Stimulated activated CD8-positive, alpha-beta memory T cell treated with anti-CD3 and anti-CD28 coated beads, Interleukin-7, amount 100 ng/mL, for 24 hours (primary cell): ENCODE measurements around the gene PEAK1.
"Not testable (repeated sequence)": the region's sequence is repeated elsewhere in the genome, so short reads cannot be mapped to it uniquely, and the experiment has no call there.

Experiments used
- DNase-seq: peaks from one replicate; pipeline ENCODE4 v3.0.0-alpha.2; 2020; ENCODE audit warnings: low read depth

PEAK1 gene

DNA sequence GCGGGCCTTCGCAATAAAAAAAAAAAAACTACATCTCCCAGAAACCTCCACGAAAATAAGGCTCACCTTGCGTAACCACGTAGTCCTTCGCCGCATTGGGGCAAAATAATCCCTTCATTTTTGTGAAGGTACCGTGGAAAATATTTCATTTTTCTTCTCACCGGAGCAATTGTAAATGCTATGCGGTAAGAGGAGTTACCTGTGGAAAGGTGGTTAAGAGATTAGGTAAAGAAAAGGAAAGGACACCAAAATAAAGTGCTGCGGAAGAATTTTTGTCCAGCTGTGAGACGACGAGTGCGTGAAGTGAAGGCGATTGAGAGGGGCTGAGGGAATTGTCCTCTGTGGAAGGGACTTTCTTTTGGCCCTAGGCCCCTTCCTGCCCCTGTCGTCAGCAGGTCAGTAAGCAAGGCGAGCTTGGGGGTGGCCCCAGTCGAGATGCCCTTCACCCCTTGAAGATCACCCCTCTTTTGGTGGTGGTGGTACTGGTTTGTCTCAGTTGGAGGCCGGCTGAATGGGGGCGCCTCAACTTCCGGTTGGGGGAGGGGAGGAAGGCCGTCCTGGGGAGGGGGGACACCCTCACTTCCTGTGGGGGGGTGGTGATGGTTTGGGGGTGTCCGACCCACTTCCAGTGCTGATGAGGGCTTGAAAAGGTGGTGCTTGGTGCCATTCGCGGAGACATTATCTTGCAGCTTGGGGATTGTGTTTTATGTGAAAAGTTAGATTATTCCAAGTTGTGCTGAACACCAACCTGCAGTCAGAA is 886 bp upstream of the PEAK1 start, which contains the start of gene HMG20A:
Gene HMG20A (plus strand): TSS at position 279 of the 760 bp plus-strand sequence. CDS start 37,520 bp downstream, outside the sequence.
- peak; percentile 34 for DNase-seq

DNA sequence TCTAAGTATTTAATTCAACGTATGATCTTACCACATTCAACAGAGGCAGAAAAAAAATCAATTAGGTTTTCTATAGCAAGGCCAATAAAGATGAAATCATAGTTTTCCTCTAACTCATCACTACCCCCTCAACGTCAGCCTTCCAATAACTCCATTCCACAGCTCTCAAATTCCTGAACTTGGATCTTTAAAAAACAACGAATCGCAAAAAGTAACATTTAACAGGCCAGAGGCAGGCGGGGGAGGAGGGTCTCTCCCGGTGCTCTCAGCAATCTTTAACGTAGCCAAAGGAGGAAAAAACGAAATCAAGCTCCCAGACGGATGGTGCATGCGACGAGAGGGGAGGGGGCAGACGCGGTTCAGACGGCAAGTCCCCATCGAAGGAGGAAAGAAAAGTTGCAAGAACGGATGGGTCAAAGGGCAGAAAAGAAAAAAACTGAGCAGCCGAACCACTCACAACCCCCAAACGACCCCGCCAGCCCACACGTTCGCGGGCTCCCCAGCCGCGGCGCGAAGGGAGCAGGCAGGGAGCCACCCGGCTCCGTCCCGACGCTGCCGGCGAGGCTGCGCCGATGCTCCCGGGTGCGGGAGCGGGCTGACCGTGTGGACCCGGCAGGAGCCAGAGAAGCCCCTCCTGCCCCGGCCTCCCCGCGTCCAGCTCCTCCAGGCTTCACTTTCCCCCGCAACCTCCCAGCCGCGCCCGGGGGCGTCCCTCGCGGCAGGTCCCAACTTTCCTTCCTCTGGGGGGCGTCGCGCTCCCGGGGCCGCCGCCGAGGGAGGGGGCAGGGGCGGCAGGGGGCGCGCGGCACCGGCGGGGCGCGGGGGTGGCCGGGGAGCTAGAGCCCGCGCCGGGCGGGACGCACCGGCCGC is 703 bp downstream of the PEAK1 start:
- peak; percentile 20 for DNase-seq

- no peak for DNase-seq
Measured at GRCh38 chr15:77418391-77418965, 1.4 kb downstream of the PEAK1 start.

DNA sequence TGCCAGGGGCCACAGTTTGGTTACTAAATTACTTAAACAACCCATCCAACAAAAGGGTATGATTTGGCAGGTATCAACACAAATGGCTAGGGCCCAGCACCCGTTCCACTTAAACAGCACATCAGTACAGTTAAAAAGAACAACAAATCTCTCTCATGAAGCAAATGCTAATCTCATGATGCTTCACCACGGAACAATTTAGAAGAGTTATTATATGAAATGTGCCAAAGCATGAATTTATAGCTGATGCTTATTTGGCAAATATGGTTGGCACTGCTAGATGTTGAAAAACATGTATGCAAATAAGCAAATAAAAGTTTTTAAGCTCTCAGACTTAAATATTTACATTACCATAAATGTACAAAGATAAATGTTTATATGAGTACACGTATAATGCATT is 2.3 kb downstream of the PEAK1 start:
- DNase-seq, result no peak

DNA sequence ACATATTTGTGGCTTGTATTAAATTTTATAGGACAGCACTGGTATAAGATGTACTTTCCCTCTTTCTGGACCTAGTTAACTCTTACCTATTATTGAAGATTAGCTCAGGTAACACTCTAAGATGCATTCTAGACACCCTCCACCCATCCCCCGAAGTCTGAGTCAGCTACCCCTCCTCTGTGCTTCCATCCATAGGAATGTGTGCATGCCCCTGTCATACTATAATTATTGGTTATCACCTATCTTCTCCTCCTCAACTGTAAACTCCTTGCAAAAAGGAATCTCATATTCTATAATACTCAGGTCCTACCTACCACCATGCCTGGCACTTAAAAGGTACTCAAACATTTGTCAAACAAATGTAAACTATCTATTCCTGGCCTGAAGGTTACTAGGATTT is 3.0 kb downstream of the PEAK1 start:
- no peak for DNase-seq

GRCh38 chr15:77416148-77416455 is 3.8 kb downstream of the PEAK1 start:
- no peak for DNase-seq

GRCh38 chr15:77415450-77416147 is 4.3 kb downstream of the PEAK1 start:
- DNase-seq, result no peak

DNA sequence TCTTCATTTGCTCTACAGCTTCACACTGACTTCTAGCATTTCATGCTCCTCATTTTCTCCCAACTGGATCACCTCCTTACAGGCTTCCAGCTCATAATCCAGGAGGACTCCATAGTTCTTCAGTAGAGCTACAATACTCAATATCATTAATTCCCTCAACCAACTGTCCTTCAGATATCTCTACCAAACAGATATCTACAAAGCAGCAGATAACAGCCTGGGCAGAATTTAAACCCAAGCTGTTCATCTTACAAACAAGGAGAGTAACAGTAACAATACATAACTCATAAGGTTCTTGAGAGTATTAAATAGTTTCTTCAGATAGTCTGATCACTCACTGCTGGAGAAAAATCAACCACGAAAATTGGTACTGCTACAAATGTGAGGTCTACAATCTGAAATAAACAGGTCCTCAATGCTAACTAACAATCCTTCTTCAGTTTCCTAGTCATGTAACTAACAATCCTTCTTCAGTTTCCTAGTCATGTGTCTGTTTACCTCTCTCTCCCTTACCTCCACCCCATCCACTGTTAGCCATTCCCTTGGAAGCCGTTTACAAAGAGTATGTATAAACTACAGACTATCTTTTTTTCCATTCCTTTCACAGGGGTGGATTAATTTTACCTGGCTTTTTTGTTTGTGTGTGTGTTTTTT is 5.0 kb downstream of the PEAK1 start:
- DNase-seq, result no peak

- DNase-seq, result no peak
Measured at GRCh38 chr15:77413699-77414349, 6.1 kb downstream of the PEAK1 start.

DNA sequence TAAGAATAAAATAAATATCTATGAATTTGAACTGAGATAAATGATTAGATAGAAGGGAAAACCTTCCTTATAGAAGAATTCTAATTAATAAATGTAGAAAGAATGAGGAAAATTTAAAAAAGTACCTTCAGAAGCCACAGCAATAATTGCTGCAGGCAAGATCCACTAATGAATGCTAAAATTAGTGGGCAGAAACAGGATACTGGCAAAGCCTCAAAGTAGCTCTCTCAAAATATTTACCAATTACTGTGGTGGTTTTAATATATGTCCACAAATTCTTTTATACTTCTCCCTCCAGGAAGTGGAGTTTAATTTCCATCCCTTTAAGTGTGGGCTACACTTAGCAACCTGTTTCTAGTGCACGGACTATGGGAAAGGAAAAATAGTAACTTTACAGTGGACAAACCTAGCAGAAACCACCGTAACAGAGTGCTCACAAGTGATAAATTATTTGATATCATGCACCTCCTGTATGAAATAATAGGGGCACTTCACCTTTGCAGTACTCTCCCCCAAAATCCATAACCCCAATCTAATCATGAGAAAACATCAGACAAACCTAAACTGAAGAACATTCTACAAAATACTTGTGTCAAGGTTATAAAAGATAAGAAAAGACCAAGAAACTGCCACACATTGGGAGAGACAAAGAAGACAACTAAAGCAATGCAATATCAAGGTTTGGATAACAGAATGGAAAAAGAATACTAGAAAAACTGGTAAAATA is 6.8 kb downstream of the PEAK1 start:
- DNase-seq, result no peak

DNA sequence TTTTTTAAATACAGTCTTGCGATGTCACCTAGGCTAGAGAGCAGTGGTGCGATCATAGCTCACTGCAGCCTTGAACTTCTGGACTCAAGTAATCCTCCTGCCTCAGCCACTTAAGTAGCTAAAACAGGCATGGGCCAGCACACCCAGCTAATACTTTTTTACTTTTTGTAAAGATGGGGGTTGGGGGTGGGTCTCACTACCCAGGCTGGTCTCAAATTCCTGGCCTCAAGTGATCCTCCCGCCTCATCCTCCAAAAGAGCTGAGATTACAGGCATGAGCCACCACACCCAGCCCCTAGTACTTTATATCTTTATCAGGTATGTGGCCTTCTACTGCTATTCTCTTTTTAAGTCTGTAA is 8.3 kb downstream of the PEAK1 start:
- no peak for DNase-seq

DNA sequence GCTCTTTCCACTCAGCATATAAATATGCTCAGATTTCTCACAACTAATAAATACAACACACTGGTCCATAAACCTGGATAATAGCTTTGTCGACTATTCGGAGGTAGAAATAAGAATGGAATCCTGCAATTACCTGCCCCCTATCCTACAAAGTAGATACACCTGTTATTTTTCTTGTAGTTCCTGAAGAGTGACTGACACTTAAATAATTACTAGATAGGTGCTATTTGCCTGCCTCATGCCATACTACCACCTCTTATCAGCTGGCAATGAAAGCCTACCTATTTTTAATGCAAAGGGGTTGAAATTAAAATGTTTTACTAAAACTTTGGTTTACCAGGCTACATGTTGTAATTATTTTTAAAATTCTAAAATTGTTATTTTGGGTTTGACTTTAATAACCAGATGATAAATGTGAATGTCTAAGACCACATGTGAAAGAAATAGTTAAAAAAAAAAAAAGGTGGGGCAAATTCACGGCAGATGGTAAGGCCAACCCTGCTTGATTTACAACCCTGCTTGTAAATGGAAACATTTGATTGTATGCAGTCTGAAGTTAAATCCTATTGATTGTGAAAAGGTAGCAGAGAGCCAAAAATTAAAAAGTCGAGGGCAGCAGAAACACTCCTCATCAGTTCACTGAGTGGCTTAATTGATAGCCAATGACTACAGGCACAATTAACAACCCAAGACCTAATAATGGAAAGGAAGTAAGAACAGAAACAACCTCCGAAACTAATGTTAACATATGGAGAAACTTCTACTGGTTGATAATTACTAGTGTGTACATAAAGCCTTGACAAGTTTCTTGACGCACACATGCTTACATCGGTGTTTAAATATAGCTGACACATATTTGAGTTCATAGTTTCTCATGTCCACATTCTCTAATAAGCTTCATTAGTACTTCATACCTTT is 8.9 kb downstream of the PEAK1 start:
- no peak for DNase-seq

GRCh38 chr15:77410157-77410500 is 9.8 kb downstream of the PEAK1 start:
- not testable (repeated sequence) for DNase-seq

DNA sequence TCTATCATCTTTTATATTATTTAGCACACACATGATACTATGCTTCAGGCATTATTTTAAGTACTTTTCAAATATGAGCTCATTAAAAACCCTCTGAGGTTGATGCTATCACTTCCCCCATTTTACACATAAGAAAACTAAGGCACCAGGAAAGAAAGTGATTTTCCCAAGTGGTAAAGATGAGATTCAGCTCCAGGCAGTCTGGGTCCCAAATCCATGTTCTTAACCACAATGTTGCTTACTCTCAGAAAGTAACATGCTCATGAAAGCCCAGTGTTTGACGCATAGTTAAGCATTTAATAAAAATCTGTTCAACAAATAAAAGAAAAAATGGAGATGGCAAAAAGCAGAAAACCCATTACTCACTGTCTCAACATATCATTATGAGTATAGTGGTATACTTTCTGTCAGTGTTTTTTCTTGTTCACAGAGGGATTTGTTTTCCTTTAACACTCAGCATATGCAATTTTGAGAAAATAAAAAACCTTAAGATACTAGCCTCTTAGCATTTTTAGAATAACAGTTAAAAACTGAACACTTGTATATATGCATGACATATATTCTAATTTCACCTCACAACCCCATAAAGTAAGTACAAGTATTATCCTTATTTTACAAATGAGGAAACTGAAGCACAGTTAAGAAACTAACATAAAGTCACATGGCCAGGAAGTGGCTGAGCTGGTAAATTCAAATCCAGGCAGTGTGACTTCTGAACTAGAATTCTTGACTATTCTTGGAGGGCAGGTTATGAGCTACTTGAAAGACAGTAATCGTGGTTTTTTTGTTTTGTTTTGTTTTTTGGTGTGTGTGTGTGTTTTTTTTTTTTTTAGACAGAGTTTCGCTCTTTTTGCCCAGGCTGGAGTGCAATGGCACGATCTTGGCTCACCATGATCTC is 10.4 kb downstream of the PEAK1 start:
- no peak for DNase-seq

- no peak for DNase-seq
Measured at GRCh38 chr15:77406846-77407245, 13.1 kb downstream of the PEAK1 start.

GRCh38 chr15:77406173-77406759 is 13.6 kb downstream of the PEAK1 start:
- DNase-seq, result not testable (repeated sequence)

GRCh38 chr15:77402740-77403379 is 17.0 kb downstream of the PEAK1 start:
- DNase-seq, result no peak

- DNase-seq, result no peak
Measured at GRCh38 chr15:77400258-77400657, 19.6 kb downstream of the PEAK1 start.
